NCI-H748 treated with DMSO at 0.1 percent for 48 hours (cell line): ENCODE measurements around the gene WDR43.

Experiments
- DNase-seq: peaks from one replicate; lab custom pipeline; 2025; lab: John Stamatoyannopoulos, UW

WDR43 gene

GRCh38 chr2:28908172-28908571 is 13.7 kb downstream of the WDR43 start:
- no peak for DNase-seq

- no peak for DNase-seq
Measured at GRCh38 chr2:28909655-28910353, 15.3 kb downstream of the WDR43 start.

- no peak for DNase-seq
Measured at GRCh38 chr2:28915939-28916338, 21.5 kb downstream of the WDR43 start.

- DNase-seq: no peak
Measured at GRCh38 chr2:28926847-28927246, 32.4 kb downstream of the WDR43 start.

GRCh38 chr2:28927469-28927868 is 33.0 kb downstream of the WDR43 start:
- no peak for DNase-seq

- no peak for DNase-seq
Measured at GRCh38 chr2:28927878-28928277, 33.4 kb downstream of the WDR43 start.

- no peak for DNase-seq
Measured at GRCh38 chr2:28929581-28929980, 35.1 kb downstream of the WDR43 start.

- DNase-seq: no peak
Measured at GRCh38 chr2:28930205-28930604, 35.7 kb downstream of the WDR43 start.

GRCh38 chr2:28934769-28935168 is 40.3 kb downstream of the WDR43 start:
- no peak for DNase-seq

GRCh38 chr2:28941008-28941407 is 46.5 kb downstream of the WDR43 start:
- no peak for DNase-seq

GRCh38 chr2:28944535-28945248 is 50.2 kb downstream of the WDR43 start:
- no peak for DNase-seq

GRCh38 chr2:28948160-28948559 is 53.7 kb downstream of the WDR43 start:
- no peak for DNase-seq

- no peak for DNase-seq
Measured at GRCh38 chr2:28949190-28949589, 54.7 kb downstream of the WDR43 start.

GRCh38 chr2:28949617-28950305 is 55.3 kb downstream of the WDR43 start:
- DNase-seq: no peak

- no peak for DNase-seq
Measured at GRCh38 chr2:28950941-28951630, 56.6 kb downstream of the WDR43 start.

GRCh38 chr2:28951910-28952835 is 57.7 kb downstream of the WDR43 start:
- DNase-seq: no peak

GRCh38 chr2:28952836-28953211 is 58.4 kb downstream of the WDR43 start:
- DNase-seq: no peak

- DNase-seq: no peak
Measured at GRCh38 chr2:28955467-28955866, 61.0 kb downstream of the WDR43 start.

GRCh38 chr2:28956415-28956826 is 62.0 kb downstream of the WDR43 start:
- DNase-seq: no peak

GRCh38 chr2:28956890-28957289 is 62.4 kb downstream of the WDR43 start:
- DNase-seq: no peak

- peak; percentile 8 for DNase-seq
Measured at GRCh38 chr2:28958689-28959088, 64.2 kb downstream of the WDR43 start.
